ENCODE measurements around the gene KRTAP5-6.

Gene KRTAP5-6

DNA sequence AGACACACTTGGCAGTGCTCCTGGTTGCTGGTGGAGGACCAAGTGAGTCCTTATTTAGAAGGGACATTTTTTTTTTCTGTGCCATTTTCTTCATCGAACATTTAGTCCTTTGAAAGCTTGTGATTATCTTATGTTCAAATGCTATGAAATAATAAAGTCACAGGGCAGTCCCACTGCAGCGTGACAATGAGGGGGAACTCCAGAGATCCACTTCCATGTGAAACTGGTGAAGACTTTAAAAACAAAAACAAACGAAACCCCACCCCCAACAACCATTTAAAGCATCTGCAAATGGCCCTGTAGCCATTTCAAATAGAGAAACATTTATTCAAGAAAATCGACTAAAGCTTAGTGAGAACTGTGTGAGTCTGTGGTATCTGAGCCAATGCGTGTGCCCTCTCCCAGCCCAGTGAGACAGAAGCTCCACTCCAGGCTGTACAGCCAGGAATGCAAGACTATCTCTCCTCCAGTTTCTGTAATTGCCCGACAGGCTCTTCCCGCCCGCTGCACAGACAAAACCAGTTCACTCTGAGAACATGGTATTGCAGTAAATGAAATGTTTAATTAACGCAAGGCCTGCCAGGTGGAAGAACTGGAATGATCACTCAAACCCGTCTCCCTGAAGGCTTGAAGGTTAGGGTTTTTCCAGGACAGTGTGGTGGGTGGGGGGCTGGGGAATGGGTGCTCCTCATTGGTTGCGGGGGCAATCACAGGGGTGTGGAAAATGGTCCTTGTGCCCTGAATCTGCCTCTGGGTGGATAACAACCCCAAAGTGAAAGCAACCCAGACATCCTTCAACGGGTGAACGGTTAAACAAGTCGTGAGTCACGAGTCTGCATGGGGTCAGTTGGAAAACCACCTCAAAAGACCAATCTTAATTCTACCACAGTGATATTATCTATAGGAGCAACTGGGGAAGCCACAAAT is 8.4 kb downstream of the KRTAP5-6 start:
- Histone ChIP-seq H3K4me3 (ENCODE audit: low read length) (no peak overlapping the region), H3K36me3 (ENCODE audit: control insufficient read depth, insufficient read depth, low read length) (no peaks in the 10 kb centered on the region), H3K9ac (ENCODE audit: low read length) (no peak overlapping the region), H3K4me1 (ENCODE audit: control insufficient read depth, insufficient read depth, low read length) (no peaks in the 10 kb centered on the region), H3K27me3 (ENCODE audit: control insufficient read depth, insufficient read depth, low read length) (peaks cover 13% of the 10 kb centered on the region), H3K9me3 (ENCODE audit: control insufficient read depth, low read length) (no peaks in the 10 kb centered on the region)

DNA sequence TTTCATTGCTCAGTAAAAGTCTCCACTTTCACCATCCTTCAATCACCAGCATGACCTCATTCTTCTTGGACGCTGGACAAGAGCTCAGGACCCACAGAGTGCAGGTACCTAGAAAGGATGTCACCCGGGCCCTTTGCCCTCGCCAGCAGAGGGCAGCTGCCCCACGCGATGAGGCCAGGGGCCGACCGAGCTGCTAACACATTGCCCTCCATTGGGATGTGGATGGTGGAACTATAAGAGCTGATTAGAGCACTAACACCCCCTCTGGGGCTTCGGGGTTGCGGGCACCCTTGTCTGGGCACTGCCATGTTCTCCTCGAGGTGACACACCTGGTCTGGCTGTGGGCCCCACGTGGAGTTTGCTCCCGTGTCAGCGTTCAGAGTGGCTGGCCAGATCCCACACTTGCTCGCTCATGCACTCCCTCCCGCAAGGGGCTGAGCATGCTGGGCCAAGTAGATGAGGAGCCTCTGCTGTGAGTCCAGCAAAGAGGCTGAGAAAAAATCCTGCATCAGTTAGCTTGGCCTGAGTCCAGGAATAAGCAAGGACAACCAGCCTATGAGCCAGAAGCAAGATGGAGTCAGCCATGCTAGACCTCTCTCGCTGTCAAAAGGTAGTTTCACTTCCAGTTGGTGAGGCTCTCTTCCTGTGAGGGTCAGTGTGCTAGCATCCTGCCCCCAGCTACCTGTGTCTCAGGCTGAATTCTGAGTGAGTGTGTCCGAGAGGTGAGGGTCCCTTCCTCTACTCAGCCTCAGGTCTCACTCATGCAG is 9.8 kb downstream of the KRTAP5-6 start:
- Histone ChIP-seq H3K4me1 (ENCODE audit: control insufficient read depth, insufficient read depth, low read length) (no peaks in the 10 kb centered on the region), H3K36me3 (ENCODE audit: control insufficient read depth, insufficient read depth, low read length) (no peaks in the 10 kb centered on the region), H3K9ac (ENCODE audit: low read length) (no peak overlapping the region), H3K9me3 (ENCODE audit: control insufficient read depth, low read length) (no peaks in the 10 kb centered on the region), H3K4me3 (ENCODE audit: low read length) (no peak overlapping the region), H3K27me3 (ENCODE audit: control insufficient read depth, insufficient read depth, low read length) (peaks cover 17% of the 10 kb centered on the region)

DNA sequence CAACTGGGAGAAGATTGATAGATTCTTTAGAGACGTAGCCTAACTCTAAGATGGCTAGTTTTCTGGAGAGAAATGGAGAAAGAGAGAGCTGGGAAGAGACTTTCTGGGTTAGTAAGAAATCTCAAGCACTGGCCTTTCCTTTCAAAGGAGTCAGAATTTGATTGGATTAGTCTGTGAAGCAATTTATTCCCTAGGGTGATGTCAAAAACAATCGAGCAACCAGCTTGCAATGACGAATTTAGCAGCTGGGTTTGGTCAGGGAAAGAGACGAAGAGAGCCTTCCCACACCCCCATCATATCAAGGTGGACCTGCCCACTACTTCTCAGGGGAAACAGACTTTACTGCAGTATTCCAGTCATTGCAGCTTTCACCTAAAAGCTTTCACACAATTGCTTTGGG is 10.8 kb downstream of the KRTAP5-6 start:
- no peak overlapping the region for H3K9ac ChIP-seq (ENCODE audit: low read length)
- no peaks in the 10 kb centered on the region for H3K9me3 ChIP-seq (ENCODE audit: control insufficient read depth, low read length)
- H3K27me3 ChIP-seq (ENCODE audit: control insufficient read depth, insufficient read depth, low read length), result peaks cover 17% of the 10 kb centered on the region
- no peaks in the 10 kb centered on the region for H3K36me3 ChIP-seq (ENCODE audit: control insufficient read depth, insufficient read depth, low read length)
- no peaks in the 10 kb centered on the region for H3K4me1 ChIP-seq (ENCODE audit: control insufficient read depth, insufficient read depth, low read length)
- H3K4me3 ChIP-seq (ENCODE audit: low read length), result no peak overlapping the region

DNA sequence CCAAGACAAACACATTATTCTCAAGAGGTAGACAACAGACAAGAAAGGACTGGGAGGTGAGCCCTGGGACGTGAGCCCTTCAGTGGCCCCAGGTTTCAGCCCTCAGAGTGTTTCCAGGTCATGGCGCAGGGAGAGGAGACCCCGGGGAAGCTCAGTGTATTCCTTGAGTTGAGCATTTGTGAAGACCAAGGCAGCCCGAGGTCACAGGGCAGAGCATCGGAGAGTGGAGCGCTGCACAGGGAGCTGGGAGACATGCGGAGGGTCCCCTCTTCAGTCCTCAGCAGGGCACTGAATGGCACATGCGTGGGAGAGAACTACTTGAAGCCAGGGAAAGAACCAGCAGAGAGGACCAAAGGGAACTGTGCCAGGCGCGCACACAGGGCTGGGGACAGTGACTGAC is 11.7 kb downstream of the KRTAP5-6 start:
- Histone ChIP-seq H3K9ac (ENCODE audit: low read length) (no peak overlapping the region), H3K4me3 (ENCODE audit: low read length) (no peak overlapping the region), H3K9me3 (ENCODE audit: control insufficient read depth, low read length) (no peaks in the 10 kb centered on the region), H3K36me3 (ENCODE audit: control insufficient read depth, insufficient read depth, low read length) (no peaks in the 10 kb centered on the region), H3K4me1 (ENCODE audit: control insufficient read depth, insufficient read depth, low read length) (no peaks in the 10 kb centered on the region), H3K27me3 (ENCODE audit: control insufficient read depth, insufficient read depth, low read length) (peaks cover 17% of the 10 kb centered on the region)

DNA sequence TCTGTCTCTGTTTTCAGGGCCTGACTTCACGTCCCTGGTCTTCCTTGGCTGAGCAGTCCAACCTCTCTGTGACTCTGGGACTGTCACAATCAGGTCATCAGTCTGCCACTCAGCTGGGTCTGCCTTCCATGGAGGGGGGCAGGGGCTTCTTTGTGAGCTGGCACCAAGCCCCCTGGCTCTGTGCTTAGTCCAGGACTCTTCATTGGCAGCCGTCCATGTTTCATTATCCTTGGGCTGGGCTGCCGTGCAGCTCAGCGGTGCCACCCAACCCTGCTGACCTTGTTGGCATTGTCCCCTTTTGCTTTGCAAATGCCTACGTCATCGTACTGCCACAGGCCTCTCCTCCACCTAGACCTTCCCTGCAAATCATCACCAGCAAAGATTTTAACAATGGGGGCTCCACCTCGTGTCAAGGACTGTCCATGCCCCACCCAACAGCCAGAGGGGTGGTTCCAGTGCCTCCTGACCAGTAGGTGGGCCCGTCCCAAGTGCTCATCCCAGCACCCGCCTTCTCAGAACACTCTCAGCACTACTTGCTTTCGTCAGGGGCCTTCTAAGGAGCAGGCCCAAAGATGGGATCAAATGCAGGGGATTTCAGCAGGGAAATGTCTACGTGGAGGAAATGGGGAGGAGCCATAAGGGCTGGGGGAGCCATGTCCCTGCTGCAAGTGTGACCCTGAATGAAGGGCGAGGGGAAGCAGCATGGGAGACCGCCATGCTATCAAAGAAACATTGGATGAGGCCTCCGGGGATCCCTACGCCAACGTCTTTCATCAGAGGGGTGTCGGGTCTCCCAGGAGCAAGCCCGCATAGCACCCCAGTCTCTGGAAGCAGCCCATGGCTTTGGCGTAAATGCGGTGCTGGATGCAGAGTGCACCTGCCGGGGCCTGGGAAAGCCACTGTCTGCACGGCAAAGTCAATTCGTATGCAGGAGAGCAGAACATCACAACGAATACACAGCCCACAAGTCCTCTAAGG is 18.2 kb downstream of the KRTAP5-6 start:
- no peaks in the 10 kb centered on the region for H3K9me3 ChIP-seq (ENCODE audit: control insufficient read depth, low read length)
- H3K4me3 ChIP-seq (ENCODE audit: low read length), result no peak overlapping the region
- H3K27me3 ChIP-seq (ENCODE audit: control insufficient read depth, insufficient read depth, low read length), result peaks cover 4% of the 10 kb centered on the region
- no peak overlapping the region for H3K9ac ChIP-seq (ENCODE audit: low read length)
- no peaks in the 10 kb centered on the region for H3K36me3 ChIP-seq (ENCODE audit: control insufficient read depth, insufficient read depth, low read length)
- H3K4me1 ChIP-seq (ENCODE audit: control insufficient read depth, insufficient read depth, low read length), result no peaks in the 10 kb centered on the region

DNA sequence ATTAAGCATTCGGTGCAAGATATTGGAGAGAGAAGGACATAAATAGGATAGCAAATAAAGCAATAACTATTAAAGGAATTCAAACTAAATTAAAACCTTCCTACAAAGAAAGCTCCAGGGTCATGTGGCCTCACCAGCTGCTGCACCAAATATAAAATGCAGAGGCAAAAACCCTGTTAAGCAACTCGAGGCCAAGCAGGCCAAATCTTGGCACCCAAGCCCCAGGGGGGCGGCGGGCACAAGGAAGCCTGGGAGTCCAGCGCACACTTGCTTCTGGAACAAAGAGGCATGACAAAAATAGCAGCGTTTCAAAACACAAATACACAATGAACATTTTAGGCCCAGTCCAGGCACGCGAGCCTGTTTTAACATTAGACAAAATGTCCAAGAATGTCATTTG is 20.8 kb downstream of the KRTAP5-6 start:
- H3K4me3 ChIP-seq (ENCODE audit: low read length), result no peak overlapping the region
- H3K9me3 ChIP-seq (ENCODE audit: control insufficient read depth, low read length), result no peaks in the 10 kb centered on the region
- H3K4me1 ChIP-seq (ENCODE audit: control insufficient read depth, insufficient read depth, low read length), result no peaks in the 10 kb centered on the region
- H3K9ac ChIP-seq (ENCODE audit: low read length), result no peak overlapping the region
- no peaks in the 10 kb centered on the region for H3K36me3 ChIP-seq (ENCODE audit: control insufficient read depth, insufficient read depth, low read length)
- no peaks in the 10 kb centered on the region for H3K27me3 ChIP-seq (ENCODE audit: control insufficient read depth, insufficient read depth, low read length)

DNA sequence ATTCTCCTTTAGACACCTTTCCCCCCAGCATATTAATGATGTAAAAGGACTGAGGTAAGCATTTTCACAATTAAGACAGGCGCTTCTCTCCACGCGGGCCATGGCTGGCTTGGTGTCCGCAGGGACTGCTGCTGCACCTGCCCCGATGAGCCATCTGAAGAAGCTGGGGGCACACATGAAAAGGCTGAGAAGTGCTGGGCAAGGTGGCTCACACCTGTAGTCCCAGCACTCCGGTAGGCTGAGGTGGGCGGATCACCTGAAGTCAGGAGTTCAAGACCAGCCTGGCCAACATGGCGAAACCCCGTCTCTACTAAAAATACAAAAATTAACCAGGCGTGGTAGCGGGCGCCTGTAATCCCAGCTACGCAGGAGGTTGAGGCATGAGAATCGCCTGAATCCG is 21.3 kb downstream of the KRTAP5-6 start:
- H3K4me1 ChIP-seq (ENCODE audit: control insufficient read depth, insufficient read depth, low read length), result no peaks in the 10 kb centered on the region
- no peak overlapping the region for H3K4me3 ChIP-seq (ENCODE audit: low read length)
- H3K36me3 ChIP-seq (ENCODE audit: control insufficient read depth, insufficient read depth, low read length), result no peaks in the 10 kb centered on the region
- H3K9me3 ChIP-seq (ENCODE audit: control insufficient read depth, low read length), result no peaks in the 10 kb centered on the region
- no peak overlapping the region for H3K9ac ChIP-seq (ENCODE audit: low read length)
- H3K27me3 ChIP-seq (ENCODE audit: control insufficient read depth, insufficient read depth, low read length), result no peaks in the 10 kb centered on the region

DNA sequence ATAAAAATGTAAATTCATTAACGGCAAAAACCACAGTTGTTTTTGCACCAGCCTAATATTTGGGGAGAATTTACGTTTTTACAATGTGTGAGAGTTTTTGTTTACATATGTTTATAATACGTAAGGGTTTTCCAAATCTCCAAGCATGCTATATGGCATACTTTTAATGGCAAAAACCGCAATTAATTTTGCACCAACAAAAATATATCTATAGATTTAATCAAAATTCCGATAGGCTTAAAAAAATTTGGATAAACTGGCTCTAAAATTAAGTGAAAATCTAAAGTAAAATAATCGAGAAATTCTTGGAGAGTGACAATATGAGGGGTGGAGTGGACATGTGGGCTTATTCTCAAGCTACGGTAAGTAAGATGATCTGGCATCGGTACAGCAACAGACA is 22.8 kb downstream of the KRTAP5-6 start:
- H3K4me3 ChIP-seq (ENCODE audit: low read length), result no peak overlapping the region
- H3K9ac ChIP-seq (ENCODE audit: low read length), result no peak overlapping the region
- no peaks in the 10 kb centered on the region for H3K36me3 ChIP-seq (ENCODE audit: control insufficient read depth, insufficient read depth, low read length)
- H3K9me3 ChIP-seq (ENCODE audit: control insufficient read depth, low read length), result no peaks in the 10 kb centered on the region
- H3K27me3 ChIP-seq (ENCODE audit: control insufficient read depth, insufficient read depth, low read length), result no peaks in the 10 kb centered on the region
- no peaks in the 10 kb centered on the region for H3K4me1 ChIP-seq (ENCODE audit: control insufficient read depth, insufficient read depth, low read length)

DNA sequence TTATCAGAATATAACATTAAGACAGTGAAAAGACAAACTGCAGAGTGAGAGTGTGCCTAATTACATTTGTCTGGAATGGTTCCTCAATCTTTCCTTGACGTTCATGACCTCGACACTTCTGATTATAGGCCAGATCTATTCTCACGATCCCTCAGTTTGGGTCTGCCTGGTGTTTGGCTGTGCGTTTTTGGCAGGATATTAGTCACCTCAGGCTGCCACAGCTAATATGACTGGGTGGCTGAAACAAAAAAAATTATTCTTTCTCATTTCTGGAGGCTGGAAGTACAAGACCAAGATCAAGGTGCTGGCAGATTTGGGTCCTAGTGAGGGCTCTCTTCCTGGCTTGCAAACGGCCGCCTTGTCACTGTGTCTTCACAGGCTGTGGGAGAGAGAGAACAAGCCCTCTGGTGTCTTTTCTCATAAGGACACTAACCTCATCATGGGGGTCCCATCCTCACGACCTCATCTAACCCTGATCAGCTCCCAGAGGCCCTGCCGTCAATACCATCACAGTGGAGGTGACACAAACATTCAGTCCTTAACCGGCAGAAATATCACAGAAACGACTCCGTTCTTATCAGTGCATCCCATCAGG is 30.2 kb downstream of the KRTAP5-6 start:
- Histone ChIP-seq H3K9me3 (ENCODE audit: control insufficient read depth, low read length) (no peaks in the 10 kb centered on the region), H3K4me3 (ENCODE audit: low read length) (no peak overlapping the region), H3K27me3 (ENCODE audit: control insufficient read depth, insufficient read depth, low read length) (peaks cover 19% of the 10 kb centered on the region), H3K4me1 (ENCODE audit: control insufficient read depth, insufficient read depth, low read length) (no peaks in the 10 kb centered on the region), H3K36me3 (ENCODE audit: control insufficient read depth, insufficient read depth, low read length) (no peaks in the 10 kb centered on the region), H3K9ac (ENCODE audit: low read length) (no peak overlapping the region)

DNA sequence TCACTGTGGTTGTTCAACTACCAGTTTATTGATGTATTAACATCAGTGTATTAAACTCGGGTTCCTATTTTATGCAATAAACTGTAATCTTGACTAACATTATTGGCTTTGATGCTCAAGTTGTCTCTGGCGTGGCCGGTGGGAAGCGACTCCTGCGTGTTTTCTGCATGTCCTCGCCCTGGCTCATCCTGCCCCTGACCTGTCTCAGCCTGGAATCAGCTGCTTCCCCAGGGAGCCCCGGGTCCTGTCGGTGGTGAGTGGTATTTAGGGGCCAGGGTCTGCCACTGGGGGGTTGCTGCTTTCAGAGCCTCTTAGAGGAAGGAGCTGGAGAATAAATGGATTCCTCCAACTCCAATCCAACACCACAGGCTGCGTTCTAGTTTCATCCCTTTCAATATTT is 30.9 kb downstream of the KRTAP5-6 start:
- H3K9me3 ChIP-seq (ENCODE audit: control insufficient read depth, low read length), result no peaks in the 10 kb centered on the region
- peaks cover 25% of the 10 kb centered on the region for H3K27me3 ChIP-seq (ENCODE audit: control insufficient read depth, insufficient read depth, low read length)
- H3K9ac ChIP-seq (ENCODE audit: low read length), result no peak overlapping the region
- H3K36me3 ChIP-seq (ENCODE audit: control insufficient read depth, insufficient read depth, low read length), result no peaks in the 10 kb centered on the region
- no peaks in the 10 kb centered on the region for H3K4me1 ChIP-seq (ENCODE audit: control insufficient read depth, insufficient read depth, low read length)
- H3K4me3 ChIP-seq (ENCODE audit: low read length), result no peak overlapping the region

DNA sequence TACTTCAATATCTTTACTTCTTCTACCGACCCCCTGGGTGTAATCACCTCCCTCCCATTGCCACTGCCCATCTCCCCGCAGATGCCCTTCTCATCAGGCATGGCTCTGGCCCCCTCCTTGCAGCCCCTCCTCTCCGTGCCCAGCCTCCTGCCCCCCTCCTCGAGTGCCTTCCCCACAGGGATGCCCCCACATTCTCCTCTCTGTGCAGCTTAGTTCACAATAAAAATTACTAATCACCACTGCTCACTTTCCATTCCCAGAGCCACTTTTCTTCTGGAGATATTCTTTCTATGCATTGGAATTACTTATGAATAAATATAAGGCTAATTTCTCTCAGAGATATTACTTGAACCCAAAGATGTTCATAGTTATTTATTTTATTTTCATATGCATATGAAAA is 31.3 kb downstream of the KRTAP5-6 start:
- H3K4me3 ChIP-seq (ENCODE audit: low read length), result no peak overlapping the region

More for the DNA sequence above, 31.3 kb downstream of the KRTAP5-6 start:
- Histone ChIP-seq H3K4me1 (ENCODE audit: control insufficient read depth, insufficient read depth, low read length) (no peaks in the 10 kb centered on the region), H3K9me3 (ENCODE audit: control insufficient read depth, low read length) (no peaks in the 10 kb centered on the region), H3K9ac (ENCODE audit: low read length) (no peak overlapping the region), H3K36me3 (ENCODE audit: control insufficient read depth, insufficient read depth, low read length) (no peaks in the 10 kb centered on the region), H3K27me3 (ENCODE audit: control insufficient read depth, insufficient read depth, low read length) (peaks cover 29% of the 10 kb centered on the region)
